ENCODE results near the gene DNAJC13.
"Not testable (repeated sequence)": the region's sequence is repeated elsewhere in the genome, so short reads cannot be mapped to it uniquely, and the experiment has no call there.

The DNAJC13 gene

GRCh38 chr3:132416807-132417694, at the start of gene DNAJC13:
TSS of gene DNAJC13 (plus strand) at chr3:132417502. CDS start at chr3:132434551, 17,049 bp downstream.
- H3K4me1 Mint-ChIP-seq, result peaks cover 28% of the 10 kb centered on the region
- peak within 1 kb of the TSS; percentile 100 for H3K4me3 Mint-ChIP-seq
- no peaks in the 10 kb centered on the region for H3K27me3 Mint-ChIP-seq
- peak; percentile 79 to 90 for DNase-seq (ENCODE audit: low spot score in 2 of 2)
- H3K36me3 Mint-ChIP-seq (ENCODE audit: insufficient read depth), result peaks cover 9% of the 10 kb centered on the region
- ATAC-seq (replicated peaks; ENCODE audit: extremely low read depth, poor library complexity, severe bottlenecking), result peak; percentile 95
- peak within 1 kb of the TSS; percentile 94 for H3K27ac Mint-ChIP-seq (ENCODE audit: low read depth)
- no peaks in the 10 kb centered on the region for H3K9me3 Mint-ChIP-seq

GRCh38 chr3:132368515-132368914, 48.8 kb upstream of the DNAJC13 start:
- Mint-ChIP-seq H3K9me3 (no peaks in the 10 kb centered on the region), H3K36me3 (ENCODE audit: insufficient read depth) (peaks cover 3% of the 10 kb centered on the region), H3K27ac (ENCODE audit: low read depth) (no peak overlapping the region), H3K4me3 (no peak overlapping the region), H3K27me3 (peaks cover 20% of the 10 kb centered on the region), H3K4me1 (no peaks in the 10 kb centered on the region)
- ATAC-seq (replicated peaks; ENCODE audit: extremely low read depth, poor library complexity, severe bottlenecking) (no peak), DNase-seq (ENCODE audit: low spot score in 2 of 2) (no peak)

GRCh38 chr3:132368962-132369361, 48.3 kb upstream of the DNAJC13 start:
- no peaks in the 10 kb centered on the region for H3K4me1 Mint-ChIP-seq
- no peaks in the 10 kb centered on the region for H3K9me3 Mint-ChIP-seq
- DNase-seq (ENCODE audit: low spot score in 2 of 2) (no peak), ATAC-seq (replicated peaks; ENCODE audit: extremely low read depth, poor library complexity, severe bottlenecking) (no peak)
- H3K4me3 Mint-ChIP-seq, result no peak overlapping the region
- no peak overlapping the region for H3K27ac Mint-ChIP-seq (ENCODE audit: low read depth)
- peaks cover 20% of the 10 kb centered on the region for H3K27me3 Mint-ChIP-seq
- peaks cover 3% of the 10 kb centered on the region for H3K36me3 Mint-ChIP-seq (ENCODE audit: insufficient read depth)

GRCh38 chr3:132376945-132377354, 40.4 kb upstream of the DNAJC13 start:
- H3K4me3 Mint-ChIP-seq; H3K4me1 Mint-ChIP-seq; H3K9me3 Mint-ChIP-seq; H3K36me3 Mint-ChIP-seq (ENCODE audit: insufficient read depth); DNase-seq (ENCODE audit: low spot score in 2 of 2); H3K27ac Mint-ChIP-seq (ENCODE audit: low read depth); ATAC-seq (replicated peaks; ENCODE audit: extremely low read depth, poor library complexity, severe bottlenecking): not testable (repeated sequence)
- H3K27me3 Mint-ChIP-seq, result peaks cover 51% of the 10 kb centered on the region

GRCh38 chr3:132378048-132378762, 39.1 kb upstream of the DNAJC13 start:
- ATAC-seq (replicated peaks; ENCODE audit: extremely low read depth, poor library complexity, severe bottlenecking) (no peak), DNase-seq (ENCODE audit: low spot score in 2 of 2) (no peak)
- Mint-ChIP-seq H3K27ac (ENCODE audit: low read depth) (no peak overlapping the region), H3K36me3 (ENCODE audit: insufficient read depth) (no peaks in the 10 kb centered on the region), H3K9me3 (no peaks in the 10 kb centered on the region), H3K4me1 (no peaks in the 10 kb centered on the region), H3K4me3 (no peak overlapping the region), H3K27me3 (peaks cover 55% of the 10 kb centered on the region)

- ATAC-seq (replicated peaks; ENCODE audit: extremely low read depth, poor library complexity, severe bottlenecking) (no peak), DNase-seq (ENCODE audit: low spot score in 2 of 2) (no peak)
- Mint-ChIP-seq H3K27me3 (peaks cover 55% of the 10 kb centered on the region), H3K27ac (ENCODE audit: low read depth) (no peak overlapping the region), H3K4me3 (no peak overlapping the region), H3K4me1 (no peaks in the 10 kb centered on the region), H3K36me3 (ENCODE audit: insufficient read depth) (no peaks in the 10 kb centered on the region), H3K9me3 (no peaks in the 10 kb centered on the region)
These were observed 38.5 kb upstream of the DNAJC13 start for GRCh38 chr3:132378846-132379245.

- Mint-ChIP-seq H3K9me3 (no peaks in the 10 kb centered on the region), H3K4me1 (no peaks in the 10 kb centered on the region), H3K36me3 (ENCODE audit: insufficient read depth) (no peaks in the 10 kb centered on the region), H3K4me3 (no peak overlapping the region), H3K27me3 (peaks cover 55% of the 10 kb centered on the region), H3K27ac (ENCODE audit: low read depth) (no peak overlapping the region)
- DNase-seq (ENCODE audit: low spot score in 2 of 2) (no peak), ATAC-seq (replicated peaks; ENCODE audit: extremely low read depth, poor library complexity, severe bottlenecking) (no peak)
These were observed 36.4 kb upstream of the DNAJC13 start for GRCh38 chr3:132380920-132381319.

GRCh38 chr3:132381348-132381944, 35.9 kb upstream of the DNAJC13 start:
- no peak overlapping the region for H3K27ac Mint-ChIP-seq (ENCODE audit: low read depth)
- H3K4me3 Mint-ChIP-seq, result no peak overlapping the region
- H3K36me3 Mint-ChIP-seq (ENCODE audit: insufficient read depth), result no peaks in the 10 kb centered on the region
- no peaks in the 10 kb centered on the region for H3K4me1 Mint-ChIP-seq
- DNase-seq (ENCODE audit: low spot score in 2 of 2), result no peak
- peaks cover 58% of the 10 kb centered on the region for H3K27me3 Mint-ChIP-seq
- ATAC-seq (replicated peaks; ENCODE audit: extremely low read depth, poor library complexity, severe bottlenecking), result no peak
- H3K9me3 Mint-ChIP-seq, result no peaks in the 10 kb centered on the region

GRCh38 chr3:132382267-132382666, 35.0 kb upstream of the DNAJC13 start:
- DNase-seq (ENCODE audit: low spot score in 2 of 2) (no peak), ATAC-seq (replicated peaks; ENCODE audit: extremely low read depth, poor library complexity, severe bottlenecking) (no peak)
- no peaks in the 10 kb centered on the region for H3K4me1 Mint-ChIP-seq
- peaks cover 62% of the 10 kb centered on the region for H3K27me3 Mint-ChIP-seq
- H3K9me3 Mint-ChIP-seq, result no peaks in the 10 kb centered on the region
- H3K36me3 Mint-ChIP-seq (ENCODE audit: insufficient read depth), result no peaks in the 10 kb centered on the region
- H3K27ac Mint-ChIP-seq (ENCODE audit: low read depth), result no peak overlapping the region
- H3K4me3 Mint-ChIP-seq, result no peak overlapping the region

GRCh38 chr3:132382688-132383194, 34.6 kb upstream of the DNAJC13 start:
- ATAC-seq (replicated peaks; ENCODE audit: extremely low read depth, poor library complexity, severe bottlenecking) (no peak), DNase-seq (ENCODE audit: low spot score in 2 of 2) (no peak)
- Mint-ChIP-seq H3K36me3 (ENCODE audit: insufficient read depth) (no peaks in the 10 kb centered on the region), H3K27ac (ENCODE audit: low read depth) (no peak overlapping the region), H3K27me3 (peaks cover 62% of the 10 kb centered on the region), H3K4me1 (no peaks in the 10 kb centered on the region), H3K9me3 (no peaks in the 10 kb centered on the region), H3K4me3 (no peak overlapping the region)

- Mint-ChIP-seq H3K27ac (ENCODE audit: low read depth) (no peak overlapping the region), H3K4me1 (no peaks in the 10 kb centered on the region), H3K9me3 (no peaks in the 10 kb centered on the region), H3K27me3 (peaks cover 26% of the 10 kb centered on the region), H3K4me3 (no peak overlapping the region), H3K36me3 (ENCODE audit: insufficient read depth) (no peaks in the 10 kb centered on the region)
- ATAC-seq (replicated peaks; ENCODE audit: extremely low read depth, poor library complexity, severe bottlenecking), result no peak
- no peak for DNase-seq (ENCODE audit: low spot score in 2 of 2)
These were observed 31.0 kb upstream of the DNAJC13 start for GRCh38 chr3:132386259-132386658.

- not testable (repeated sequence) for H3K4me3 Mint-ChIP-seq; H3K27ac Mint-ChIP-seq (ENCODE audit: low read depth); H3K9me3 Mint-ChIP-seq; H3K4me1 Mint-ChIP-seq; ATAC-seq (replicated peaks; ENCODE audit: extremely low read depth, poor library complexity, severe bottlenecking); H3K36me3 Mint-ChIP-seq (ENCODE audit: insufficient read depth); H3K27me3 Mint-ChIP-seq; DNase-seq (ENCODE audit: low spot score in 2 of 2)
These were observed 24.6 kb upstream of the DNAJC13 start for GRCh38 chr3:132392675-132393074.
